Measurements from ENCODE around the gene RBMS1. TPM values are rescaled to one million over a fixed set of nuclear protein-coding genes. Genes with fewer than 3 reads are reported as not detected.

RBMS1 gene
- total and polyA plus RNA-seq, 5 donors from 2014 or later: 27.9 to 58.4 (median 33.5) TPM

- Mint-ChIP-seq H3K27ac (peak overlapping the region in 1 of 3 donors; percentile 1), H3K4me1 (peaks cover 22 to 47% (median 28%) of the 10 kb centered on the region in 4 donors), H3K36me3 (no peaks in the 10 kb centered on the region), H3K27me3 (no peaks in the 10 kb centered on the region), H3K9me3 (no peaks in the 10 kb centered on the region), H3K4me3 (no peak overlapping the region)
- ATAC-seq (ENCODE audit: low read depth in 2 of 2): no peak
- no peaks in the 10 kb centered on the region for H3K27me3 ChIP-seq (ENCODE audit: control insufficient read depth, insufficient read depth, low read length)
- DNase-seq: peak in 1 of 3 donors; percentile 80
- no peak overlapping the region for H3K27ac ChIP-seq (ENCODE audit: insufficient read depth, low read length, poor library complexity, severe bottlenecking)
- no peaks in the 10 kb centered on the region for H3K9me3 ChIP-seq (ENCODE audit: control insufficient read depth in 2 of 2, low read length in 2 of 2)
- no peaks in the 10 kb centered on the region for H3K36me3 ChIP-seq (ENCODE audit: control insufficient read depth, insufficient read depth, low read length)
- no peak overlapping the region for H3K4me3 ChIP-seq (ENCODE audit: low read depth, low read length)
- peaks cover 9% of the 10 kb centered on the region for H3K4me1 ChIP-seq (ENCODE audit: control insufficient read depth, insufficient read depth, low read length, poor library complexity, severe bottlenecking)
Measured at GRCh38 chr2:160322320-160322719, 171.3 kb downstream of the RBMS1 start.

GRCh38 chr2:160321006-160321405 lies 172.6 kb downstream of the RBMS1 start:
- Histone ChIP-seq H3K9me3 (ENCODE audit: control insufficient read depth in 2 of 2, low read length in 2 of 2) (no peaks in the 10 kb centered on the region), H3K4me1 (ENCODE audit: control insufficient read depth, insufficient read depth, low read length, poor library complexity, severe bottlenecking) (peaks cover 9% of the 10 kb centered on the region), H3K36me3 (ENCODE audit: control insufficient read depth, insufficient read depth, low read length) (peaks cover 3% of the 10 kb centered on the region), H3K4me3 (ENCODE audit: low read depth, low read length) (no peak overlapping the region), H3K27me3 (ENCODE audit: control insufficient read depth, insufficient read depth, low read length) (no peaks in the 10 kb centered on the region), H3K27ac (ENCODE audit: insufficient read depth, low read length, poor library complexity, severe bottlenecking) (no peak overlapping the region)
- Mint-ChIP-seq H3K4me3 (no peak overlapping the region), H3K27me3 (no peaks in the 10 kb centered on the region), H3K9me3 (no peaks in the 10 kb centered on the region), H3K27ac (peak overlapping the region in 1 of 3 donors; percentile 4), H3K4me1 (peaks cover 20 to 43% (median 24%) of the 10 kb centered on the region in 4 donors), H3K36me3 (peaks cover 6% of the 10 kb centered on the region)
- ATAC-seq (ENCODE audit: low read depth in 2 of 2) (no peak), DNase-seq (no peak)

- no peaks in the 10 kb centered on the region for H3K27me3 ChIP-seq (ENCODE audit: control insufficient read depth, insufficient read depth, low read length)
- Mint-ChIP-seq H3K9me3 (no peaks in the 10 kb centered on the region), H3K27me3 (no peaks in the 10 kb centered on the region), H3K27ac (no peak overlapping the region), H3K4me3 (no peak overlapping the region), H3K4me1 (peaks cover 21 to 35% (median 24%) of the 10 kb centered on the region in 4 donors), H3K36me3 (peaks cover 11% of the 10 kb centered on the region)
- peaks cover 6% of the 10 kb centered on the region for H3K36me3 ChIP-seq (ENCODE audit: control insufficient read depth, insufficient read depth, low read length)
- ATAC-seq (ENCODE audit: low read depth in 2 of 2) (no peak), DNase-seq (no peak)
- H3K27ac ChIP-seq (ENCODE audit: insufficient read depth, low read length, poor library complexity, severe bottlenecking): no peak overlapping the region
- H3K4me1 ChIP-seq (ENCODE audit: control insufficient read depth, insufficient read depth, low read length, poor library complexity, severe bottlenecking): peaks cover 9% of the 10 kb centered on the region
- H3K9me3 ChIP-seq (ENCODE audit: control insufficient read depth in 2 of 2, low read length in 2 of 2): no peaks in the 10 kb centered on the region
- H3K4me3 ChIP-seq (ENCODE audit: low read depth, low read length): no peak overlapping the region
Measured at GRCh38 chr2:160319700-160320099, 173.9 kb downstream of the RBMS1 start.

- Mint-ChIP-seq H3K27me3 (no peaks in the 10 kb centered on the region), H3K9me3 (peaks cover 0 to 1% (median 0%) of the 10 kb centered on the region in 7 donors), H3K4me1 (peaks cover 20 to 29% (median 24%) of the 10 kb centered on the region in 4 donors), H3K4me3 (no peak overlapping the region), H3K36me3 (peaks cover 13% of the 10 kb centered on the region), H3K27ac (no peak overlapping the region)
- peaks cover 9% of the 10 kb centered on the region for H3K4me1 ChIP-seq (ENCODE audit: control insufficient read depth, insufficient read depth, low read length, poor library complexity, severe bottlenecking)
- H3K27me3 ChIP-seq (ENCODE audit: control insufficient read depth, insufficient read depth, low read length): no peaks in the 10 kb centered on the region
- ATAC-seq (ENCODE audit: low read depth in 2 of 2) (no peak), DNase-seq (no peak)
- H3K36me3 ChIP-seq (ENCODE audit: control insufficient read depth, insufficient read depth, low read length): peaks cover 7% of the 10 kb centered on the region
- H3K9me3 ChIP-seq (ENCODE audit: control insufficient read depth in 2 of 2, low read length in 2 of 2): no peaks in the 10 kb centered on the region
- no peak overlapping the region for H3K4me3 ChIP-seq (ENCODE audit: low read depth, low read length)
- no peak overlapping the region for H3K27ac ChIP-seq (ENCODE audit: insufficient read depth, low read length, poor library complexity, severe bottlenecking)
Measured at GRCh38 chr2:160318218-160318617, 175.4 kb downstream of the RBMS1 start.

- no peak for ATAC-seq (ENCODE audit: low read depth in 2 of 2)
- H3K27ac ChIP-seq (ENCODE audit: insufficient read depth, low read length, poor library complexity, severe bottlenecking): no peak overlapping the region
- H3K9me3 Mint-ChIP-seq: peaks cover 0 to 1% (median 0%) of the 10 kb centered on the region in 7 donors
- H3K9me3 ChIP-seq (ENCODE audit: control insufficient read depth in 2 of 2, low read length in 2 of 2): no peaks in the 10 kb centered on the region
- H3K27me3 ChIP-seq (ENCODE audit: control insufficient read depth, insufficient read depth, low read length): no peaks in the 10 kb centered on the region
- H3K4me3 Mint-ChIP-seq: no peak overlapping the region
- no peak overlapping the region for H3K4me3 ChIP-seq (ENCODE audit: low read depth, low read length)
- H3K27me3 Mint-ChIP-seq: no peaks in the 10 kb centered on the region
- H3K36me3 Mint-ChIP-seq: peaks cover 16% of the 10 kb centered on the region
- H3K36me3 ChIP-seq (ENCODE audit: control insufficient read depth, insufficient read depth, low read length): peaks cover 12% of the 10 kb centered on the region
- peaks cover 4% of the 10 kb centered on the region for H3K4me1 ChIP-seq (ENCODE audit: control insufficient read depth, insufficient read depth, low read length, poor library complexity, severe bottlenecking)
- no peak for DNase-seq
- no peak overlapping the region for H3K27ac Mint-ChIP-seq
- H3K4me1 Mint-ChIP-seq: peaks cover 15 to 22% (median 20%) of the 10 kb centered on the region in 4 donors
Measured at GRCh38 chr2:160317181-160318099, 176.2 kb downstream of the RBMS1 start.

GRCh38 chr2:160315337-160315736 lies 178.3 kb downstream of the RBMS1 start:
- Histone ChIP-seq H3K27me3 (ENCODE audit: control insufficient read depth, insufficient read depth, low read length) (no peaks in the 10 kb centered on the region), H3K4me1 (ENCODE audit: control insufficient read depth, insufficient read depth, low read length, poor library complexity, severe bottlenecking) (no peaks in the 10 kb centered on the region), H3K36me3 (ENCODE audit: control insufficient read depth, insufficient read depth, low read length) (peaks cover 23% of the 10 kb centered on the region), H3K27ac (ENCODE audit: insufficient read depth, low read length, poor library complexity, severe bottlenecking) (no peak overlapping the region), H3K4me3 (ENCODE audit: low read depth, low read length) (no peak overlapping the region), H3K9me3 (ENCODE audit: control insufficient read depth in 2 of 2, low read length in 2 of 2) (no peaks in the 10 kb centered on the region)
- Mint-ChIP-seq H3K4me1 (peaks cover 4 to 9% (median 6%) of the 10 kb centered on the region in 4 donors), H3K27ac (peak overlapping the region in 1 of 3 donors; percentile 1), H3K9me3 (peaks cover 0 to 1% (median 0%) of the 10 kb centered on the region in 7 donors), H3K4me3 (no peak overlapping the region), H3K36me3 (peaks cover 21% of the 10 kb centered on the region), H3K27me3 (no peaks in the 10 kb centered on the region)
- no peak for DNase-seq
- ATAC-seq (ENCODE audit: low read depth in 2 of 2): no peak

GRCh38 chr2:160310118-160310828 lies 183.3 kb downstream of the RBMS1 start:
- Mint-ChIP-seq H3K4me1 (peaks cover 4 to 11% (median 8%) of the 10 kb centered on the region in 4 donors), H3K4me3 (no peak overlapping the region), H3K9me3 (peaks cover 0 to 1% (median 0%) of the 10 kb centered on the region in 7 donors), H3K27ac (no peak overlapping the region), H3K27me3 (no peaks in the 10 kb centered on the region), H3K36me3 (peaks cover 29% of the 10 kb centered on the region)
- H3K9me3 ChIP-seq (ENCODE audit: control insufficient read depth in 2 of 2, low read length in 2 of 2): no peaks in the 10 kb centered on the region
- H3K27ac ChIP-seq (ENCODE audit: insufficient read depth, low read length, poor library complexity, severe bottlenecking): no peak overlapping the region
- peaks cover 29% of the 10 kb centered on the region for H3K36me3 ChIP-seq (ENCODE audit: control insufficient read depth, insufficient read depth, low read length)
- H3K4me3 ChIP-seq (ENCODE audit: low read depth, low read length): no peak overlapping the region
- no peaks in the 10 kb centered on the region for H3K4me1 ChIP-seq (ENCODE audit: control insufficient read depth, insufficient read depth, low read length, poor library complexity, severe bottlenecking)
- H3K27me3 ChIP-seq (ENCODE audit: control insufficient read depth, insufficient read depth, low read length): no peaks in the 10 kb centered on the region
- ATAC-seq (ENCODE audit: low read depth in 2 of 2): no peak
- no peak for DNase-seq
